CD4-positive, alpha-beta T cell treated with Interferon alpha-2 for 1 hour (primary cell): ENCODE results near the gene NDUFA12.

ENCODE experiments used
- DNase-seq, 2 donors: peaks; one replicate each; pipeline ENCODE4 v3.0.0-alpha.2; 2020 to 2022

NDUFA12 gene

GRCh38 chr12:94979941-94980340, 23.6 kb downstream of the NDUFA12 start:
- DNase-seq = no peak

- no peak for DNase-seq
Measured at GRCh38 chr12:94977766-94978468, 25.6 kb downstream of the NDUFA12 start.

GRCh38 chr12:94973221-94973620, 30.3 kb downstream of the NDUFA12 start:
- DNase-seq = no peak

- DNase-seq = no peak
Measured at GRCh38 chr12:94972795-94973194, 30.7 kb downstream of the NDUFA12 start.

- no peak for DNase-seq
Measured at GRCh38 chr12:94971923-94972322, 31.6 kb downstream of the NDUFA12 start.

GRCh38 chr12:94970560-94970959, 32.9 kb downstream of the NDUFA12 start:
- DNase-seq = no peak

- DNase-seq = no peak
Measured at GRCh38 chr12:94969424-94969823, 34.1 kb downstream of the NDUFA12 start.

GRCh38 chr12:94965982-94966630, 37.4 kb downstream of the NDUFA12 start:
- no peak for DNase-seq

- no peak for DNase-seq
Measured at GRCh38 chr12:94963649-94964048, 39.8 kb downstream of the NDUFA12 start.

- no peak for DNase-seq
Measured at GRCh38 chr12:94962670-94963069, 40.8 kb downstream of the NDUFA12 start.

GRCh38 chr12:94961911-94962310, 41.6 kb downstream of the NDUFA12 start:
- no peak for DNase-seq

GRCh38 chr12:94961256-94961824, 42.2 kb downstream of the NDUFA12 start:
- no peak for DNase-seq

- DNase-seq = no peak
Measured at GRCh38 chr12:94957006-94957405, 46.5 kb downstream of the NDUFA12 start.

- no peak for DNase-seq
Measured at GRCh38 chr12:94954948-94955592, 48.4 kb downstream of the NDUFA12 start.

GRCh38 chr12:94954029-94954685, 49.3 kb downstream of the NDUFA12 start:
- DNase-seq = no peak

- no peak for DNase-seq
Measured at GRCh38 chr12:94952325-94952724, 51.2 kb downstream of the NDUFA12 start.

- DNase-seq = no peak
Measured at GRCh38 chr12:94951071-94951934, 52.2 kb downstream of the NDUFA12 start.

GRCh38 chr12:94948232-94948810, 55.2 kb downstream of the NDUFA12 start:
- no peak for DNase-seq

- no peak for DNase-seq
Measured at GRCh38 chr12:94942663-94943062, 60.8 kb downstream of the NDUFA12 start.

- DNase-seq = peak; percentile 57 to 65
Measured at GRCh38 chr12:94941440-94941862, 62.0 kb downstream of the NDUFA12 start.

- no peak for DNase-seq
Measured at GRCh38 chr12:94940771-94941170, 62.7 kb downstream of the NDUFA12 start.

GRCh38 chr12:94938583-94938982, 64.9 kb downstream of the NDUFA12 start:
- peak in 1 of 2 donors; percentile 10 for DNase-seq
